ENCODE results near the gene EHD1.
"Not testable (repeated sequence)": the region's sequence is repeated elsewhere in the genome, so short reads cannot be mapped to it uniquely, and the experiment has no call there.

The EHD1 gene

GRCh38 chr11:64859542-64860414 is 18.6 kb downstream of the EHD1 start:
- DNase-seq, result no peak

DNA sequence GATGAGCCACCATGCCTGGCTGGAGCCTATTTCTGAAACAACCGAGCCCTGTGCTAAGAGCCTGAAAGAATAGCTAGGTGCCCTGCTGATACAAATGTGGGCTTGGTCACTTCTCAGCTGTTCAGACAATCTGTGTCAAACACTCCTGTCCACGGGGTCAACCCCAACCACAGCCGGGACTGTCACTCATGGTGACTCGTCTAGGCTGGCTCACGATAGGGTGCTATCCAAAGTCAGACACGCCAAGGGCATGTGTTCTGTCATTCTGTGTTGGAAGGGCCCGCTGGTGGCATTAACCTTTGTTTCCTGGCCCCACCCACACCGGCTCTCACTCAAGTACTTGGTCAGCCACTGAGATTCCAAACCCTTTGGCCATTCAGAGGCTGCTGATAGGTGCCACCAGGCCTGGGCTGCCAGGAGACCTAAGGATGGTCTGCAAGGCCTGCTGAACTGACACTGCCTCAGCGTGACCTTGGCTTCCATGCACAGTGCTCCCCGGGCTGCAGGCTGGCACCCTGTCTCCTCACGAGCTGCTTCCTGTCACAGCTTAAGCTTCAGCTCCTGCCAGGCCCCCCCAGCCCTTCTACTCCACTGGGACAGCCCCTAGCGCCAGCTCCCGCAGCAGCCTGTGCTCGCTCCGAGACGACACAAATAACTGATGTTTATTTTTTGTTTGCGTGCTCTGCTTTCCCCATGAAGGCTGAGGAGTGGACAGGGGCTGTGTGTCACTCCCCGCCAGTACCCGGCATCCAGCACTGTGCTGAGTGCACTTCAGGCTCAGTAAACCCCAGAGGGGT is 19.8 kb downstream of the EHD1 start:
- no peak for DNase-seq

DNA sequence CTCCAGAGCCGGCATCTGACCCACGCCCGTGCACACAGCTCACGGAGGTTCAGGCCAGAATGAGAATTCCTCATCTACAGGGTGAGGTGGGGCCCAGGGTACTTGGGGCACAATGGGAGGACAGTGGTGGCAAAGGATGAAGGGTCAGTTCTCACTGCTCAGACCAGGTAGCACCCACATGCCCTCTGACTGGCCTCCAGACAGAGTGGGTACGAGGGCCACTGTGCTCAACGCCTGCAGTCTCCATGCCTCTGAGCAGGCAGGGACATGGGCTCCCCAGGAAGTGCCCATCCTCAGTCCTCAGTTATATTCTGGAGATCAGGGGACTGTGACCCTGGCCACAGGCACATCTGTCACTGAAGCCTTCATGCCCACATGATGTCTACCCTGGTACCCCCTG is 20.9 kb downstream of the EHD1 start:
- no peak for DNase-seq

DNA sequence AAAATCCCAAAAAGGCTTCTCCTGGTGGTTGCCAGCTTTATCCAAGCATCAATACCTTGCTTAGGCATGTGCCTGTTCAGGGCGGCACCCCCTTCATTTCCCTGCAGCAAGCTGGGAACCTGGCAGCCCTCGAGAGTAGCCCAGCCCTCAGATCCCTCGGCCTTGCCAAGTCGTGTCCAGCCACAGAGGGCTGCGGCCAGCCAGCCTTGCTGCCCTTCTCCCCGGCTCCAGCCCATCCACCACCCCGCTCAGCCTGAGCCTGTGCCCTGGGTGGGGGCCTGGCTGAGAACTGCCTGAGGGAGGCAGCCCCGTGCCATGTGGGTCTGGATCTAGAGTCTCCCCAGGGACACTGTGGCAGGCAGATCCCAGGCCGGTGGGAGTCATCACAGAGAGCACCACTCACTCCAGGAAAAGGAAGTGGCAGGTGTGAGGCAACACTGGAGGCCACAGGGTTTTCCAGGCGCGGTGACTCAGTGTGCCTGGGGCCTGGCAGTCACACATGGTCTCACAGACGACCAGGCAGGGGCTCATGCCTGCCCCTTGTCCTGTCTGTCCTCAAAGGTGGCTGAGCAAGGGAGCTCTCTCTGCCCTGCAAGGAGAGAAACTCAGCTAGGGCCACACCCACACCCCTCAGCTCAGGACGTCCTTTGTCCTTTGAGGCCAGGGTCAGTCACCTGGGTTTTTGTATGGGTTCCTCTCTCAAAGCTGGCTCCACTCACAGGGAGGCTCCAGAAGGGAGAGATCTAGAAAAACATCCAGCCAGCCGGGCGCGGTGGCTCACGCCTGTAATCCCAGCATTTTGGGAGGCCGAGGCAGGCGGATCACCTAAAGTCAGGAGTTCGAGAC is 21.8 kb downstream of the EHD1 start:
- DNase-seq, result peak in 21 of 56 donors; percentile 9 to 68 (median 36)

- DNase-seq, result no peak
Measured at GRCh38 chr11:64855596-64856304, 22.7 kb downstream of the EHD1 start.

GRCh38 chr11:64854534-64855502 is 23.6 kb downstream of the EHD1 start:
- no peak for DNase-seq

DNA sequence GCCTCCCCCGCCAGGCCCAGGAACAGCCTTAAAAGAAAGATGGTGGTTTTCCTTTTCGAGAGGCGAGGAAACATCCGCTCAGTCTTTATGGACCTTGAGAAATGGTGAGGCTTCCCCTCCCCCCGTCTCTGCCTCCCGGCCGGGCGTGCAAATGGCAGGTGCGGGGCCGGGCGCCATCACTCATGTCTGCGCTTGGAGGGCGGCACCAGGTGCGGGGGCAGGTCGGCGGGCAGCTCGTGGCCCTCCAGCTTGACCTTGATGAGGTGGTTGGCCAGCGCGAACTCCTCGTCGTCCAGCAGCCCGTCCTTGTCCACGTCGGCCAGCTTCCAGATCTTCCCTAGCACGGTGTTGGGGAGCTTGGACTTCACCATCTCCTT is 24.3 kb downstream of the EHD1 start:
- DNase-seq, result no peak

DNA sequence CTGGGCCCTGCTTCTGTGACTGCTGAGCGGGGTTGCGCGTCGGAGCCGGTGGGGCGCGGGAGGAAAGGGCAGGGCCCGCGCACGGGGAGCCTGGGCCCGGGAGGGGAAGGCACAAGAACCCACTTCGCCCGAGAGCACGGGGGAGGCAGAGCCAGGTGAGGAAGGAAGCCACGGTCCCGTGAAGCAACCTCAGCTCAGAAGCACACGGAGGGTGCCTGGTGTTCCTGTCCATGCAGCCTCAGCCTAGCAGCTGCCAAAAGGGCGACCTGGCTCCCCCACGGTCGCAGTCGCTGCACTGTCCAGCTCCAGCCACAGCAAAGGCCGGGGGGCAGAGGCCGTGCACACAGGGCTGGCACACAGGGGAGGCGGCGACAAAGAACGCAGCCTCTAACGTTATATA is 24.7 kb downstream of the EHD1 start:
- no peak for DNase-seq

DNA sequence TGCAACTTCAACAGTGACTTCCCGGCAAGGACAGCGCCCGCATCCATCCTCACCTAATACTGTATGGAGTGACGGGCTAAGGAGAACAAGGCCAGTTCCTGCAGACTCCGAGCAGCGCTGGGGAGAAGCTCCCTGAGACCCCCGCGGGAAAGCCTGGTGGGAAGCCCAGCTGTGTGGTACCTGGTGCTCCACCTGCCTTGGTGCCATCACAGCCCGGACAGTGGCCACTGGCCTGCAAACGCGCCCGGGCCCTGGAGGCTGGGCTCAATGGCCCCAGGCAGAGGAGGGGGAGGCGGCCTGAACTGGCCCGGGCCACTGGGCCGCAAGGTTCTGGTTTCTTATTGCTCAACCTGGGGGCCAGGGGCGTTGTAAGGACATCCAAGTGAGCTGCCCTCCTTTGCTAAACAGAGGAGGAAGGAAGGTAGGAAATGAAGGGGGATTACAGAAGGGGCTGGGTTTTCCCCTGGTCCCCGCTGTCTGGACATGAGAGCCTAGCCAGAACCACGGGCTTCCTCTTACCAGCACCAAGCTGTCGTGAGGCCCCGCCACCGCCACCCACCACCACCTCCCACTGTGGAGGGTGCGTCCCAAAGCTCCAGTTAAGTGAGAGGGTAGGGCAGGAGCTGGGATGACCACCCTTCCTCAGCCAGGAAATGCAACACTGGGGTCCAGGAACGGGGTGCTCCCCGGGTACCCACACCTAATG is 25.5 kb downstream of the EHD1 start:
- no peak for DNase-seq

DNA sequence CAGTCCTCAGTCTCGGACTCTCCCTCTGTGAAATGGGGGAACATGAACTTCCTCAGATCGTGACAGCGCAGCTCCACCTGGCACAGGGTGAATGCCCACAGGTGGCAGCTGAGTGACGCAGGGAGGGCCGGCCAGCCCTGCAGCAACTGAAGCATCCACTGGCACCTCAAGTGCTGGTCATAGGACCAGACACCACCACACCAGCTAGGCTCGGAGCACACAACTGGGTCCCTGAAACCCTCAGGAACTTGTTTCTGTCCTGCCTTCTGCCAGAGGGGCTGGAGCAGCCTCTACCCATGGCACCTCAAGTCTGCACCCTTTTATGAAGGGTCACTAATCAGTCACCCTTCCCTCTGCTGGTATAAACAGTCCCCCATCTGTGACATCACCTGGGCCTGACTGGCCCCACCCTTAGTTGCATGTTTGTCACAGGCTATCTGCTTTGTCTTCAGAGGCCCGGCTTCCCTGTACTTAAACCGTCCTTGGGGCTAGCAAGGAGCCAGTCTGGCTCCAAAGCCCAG is 26.5 kb downstream of the EHD1 start:
- DNase-seq, result no peak

GRCh38 chr11:64850979-64851567 is 27.3 kb downstream of the EHD1 start:
- DNase-seq, result no peak

GRCh38 chr11:64849598-64850356 is 28.6 kb downstream of the EHD1 start:
- DNase-seq, result no peak

DNA sequence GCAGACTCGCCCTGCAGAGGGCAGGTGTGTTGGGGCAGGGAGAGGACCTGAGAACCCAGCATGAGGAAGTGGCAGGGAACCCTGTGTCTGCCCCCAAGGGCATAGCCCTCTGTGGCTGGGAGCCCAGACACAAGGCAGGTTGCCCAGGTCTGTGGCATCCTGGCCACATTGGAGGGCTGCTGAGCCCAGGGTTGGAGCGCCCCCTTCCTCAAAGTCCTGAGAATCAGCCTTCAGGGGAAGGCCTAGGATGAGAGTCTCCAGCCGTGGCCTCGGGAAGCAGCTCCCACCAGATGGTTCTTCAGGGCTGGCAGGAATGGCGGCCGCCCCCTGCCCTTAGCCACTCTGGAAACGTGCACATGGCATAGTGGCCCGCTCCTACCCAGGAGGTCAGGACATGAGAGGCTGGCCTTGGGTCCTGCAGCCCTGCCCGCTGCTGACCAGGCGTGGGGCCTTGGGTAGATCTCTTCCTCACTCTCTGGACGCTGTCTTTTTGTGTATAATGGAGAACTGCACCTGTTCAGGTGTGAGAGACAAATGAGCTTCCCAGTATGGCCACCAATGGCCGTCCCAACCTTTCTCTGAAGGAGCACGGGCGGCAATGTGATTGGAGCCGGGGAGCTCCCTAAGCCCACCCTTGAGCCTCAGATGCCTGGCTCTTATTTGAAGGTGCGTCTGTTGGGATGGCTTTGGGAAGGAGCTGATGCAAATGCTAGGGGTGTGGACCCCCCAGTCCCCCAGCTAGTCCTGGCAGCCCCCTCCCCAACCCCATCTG is 29.4 kb downstream of the EHD1 start:
- no peak for DNase-seq

- no peak for DNase-seq
Measured at GRCh38 chr11:64848214-64848825, 30.1 kb downstream of the EHD1 start.

GRCh38 chr11:64846998-64847666 is 31.3 kb downstream of the EHD1 start:
- DNase-seq, result peak in 55 of 56 donors; percentile 13 to 90 (median 76)

GRCh38 chr11:64845776-64846129 is 32.7 kb downstream of the EHD1 start:
- DNase-seq, result not testable (repeated sequence)

All from amygdala (tissue), 56 donors.